ENCODE data around the gene PSMC3.

DNA sequence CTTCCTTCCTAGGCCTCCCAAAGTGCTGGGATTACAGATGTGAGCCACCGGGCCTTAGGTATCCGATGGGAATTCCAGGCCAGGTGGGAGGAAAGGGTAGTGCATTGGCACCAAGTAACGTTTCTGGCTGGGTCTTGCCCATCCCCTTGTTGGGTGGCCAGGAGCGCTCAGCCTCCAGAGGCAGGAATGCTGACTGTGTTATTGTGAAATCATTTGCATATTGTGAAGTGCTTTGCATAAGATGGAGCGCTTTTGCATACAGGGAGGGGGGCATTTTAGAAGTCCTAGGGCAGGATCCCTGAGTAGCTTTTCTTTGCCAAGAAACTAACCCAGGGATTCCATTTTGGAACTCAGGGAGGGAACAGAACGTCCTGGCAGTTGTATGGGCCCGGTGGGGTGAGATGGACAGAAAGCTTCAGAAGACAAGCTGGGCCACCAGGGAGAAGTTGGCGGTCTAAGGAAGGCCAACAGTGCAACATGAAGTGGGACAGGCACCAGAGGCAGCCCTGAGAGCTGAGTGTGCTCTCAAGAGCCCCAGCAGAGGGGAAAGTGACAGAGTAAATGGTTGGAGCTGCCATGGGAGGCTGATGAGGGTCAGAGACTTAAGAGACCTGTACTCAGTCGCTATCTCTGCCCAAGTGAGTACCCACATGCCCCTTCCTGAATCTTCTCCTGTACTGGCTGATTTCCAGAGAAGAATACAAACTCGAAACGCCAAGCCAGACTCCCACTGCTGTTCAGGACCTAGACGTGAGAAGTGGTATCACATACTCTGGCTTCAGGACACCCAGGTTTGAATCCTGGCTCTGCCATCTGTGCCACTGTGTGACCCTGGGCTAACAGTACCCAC, 19.1 kb downstream of the PSMC3 start:
- TF ChIP-seq CTCF (conservative IDR thresholded peaks at IDR 0.05; ENCODE audit: low read depth, low read length), result no peak
- TF ChIP-seq EZH2 (IDR thresholded peaks at IDR 0.05; ENCODE audit: borderline replicate concordance, low read depth, low read length, poor library complexity, severe bottlenecking), result no peak

Data from A673 (cell line).